Osteoblast (primary cell): ENCODE data around the gene FAM3D. TPM values are rescaled to one million over a fixed set of nuclear protein-coding genes. Genes with fewer than 3 reads are reported as not detected.

Experiments used
- DNase-seq: peaks from one replicate; pipeline ENCODE4 v3.0.0; 2011; ENCODE audit warnings: low spot score, mixed read lengths; ENCODE audit not compliant: insufficient read length; ENCODE audit errors: missing footprints
- H2AFZ ChIP-seq: 2 replicates; pipeline ENCODE4 v1.6.0; 2011; ENCODE audit warnings: mild to moderate bottlenecking, low read length
- H3K27ac ChIP-seq: 2 replicates; pipeline ENCODE4 v1.5.1; 2011; ENCODE audit warnings: mild to moderate bottlenecking, low read depth, low read length, moderate library complexity
- H3K27me3 ChIP-seq: 2 replicates; pipeline ENCODE4 v1.6.0; 2012; ENCODE audit warnings: mild to moderate bottlenecking, control low read depth, inconsistent platforms, low read length, moderate library complexity; ENCODE audit not compliant: insufficient read depth
- H3K36me3 ChIP-seq: 2 replicates; pipeline ENCODE4 v1.5.1; 2011; ENCODE audit warnings: mild to moderate bottlenecking, low read length, control low read depth, moderate library complexity; ENCODE audit not compliant: insufficient read depth
- H3K4me1 ChIP-seq: 2 replicates; pipeline ENCODE4 v1.5.1; 2011; ENCODE audit warnings: mild to moderate bottlenecking, low read length, control low read depth, moderate library complexity; ENCODE audit not compliant: insufficient read depth
- H3K4me2 ChIP-seq: 2 replicates; pipeline ENCODE4 v1.6.0; 2011; ENCODE audit warnings: mild to moderate bottlenecking, low read length; ENCODE audit not compliant: insufficient read depth
- H3K4me3 ChIP-seq: fragments of 200-600 bp; sonication (generic); 3 replicates; pipeline ENCODE4 v1.5.1; 2012; ENCODE audit warnings: mild to moderate bottlenecking, low read length, inconsistent platforms; ENCODE audit not compliant: insufficient read depth
- H3K79me2 ChIP-seq: 2 replicates; pipeline ENCODE4 v1.6.0; 2012; ENCODE audit warnings: mild to moderate bottlenecking, low read length, control low read depth, inconsistent platforms; ENCODE audit not compliant: insufficient read depth
- H3K9me3 ChIP-seq: 2 replicates; pipeline ENCODE4 v1.5.1; 2011; ENCODE audit warnings: low read depth, low read length, control low read depth
- H4K20me1 ChIP-seq: 2 replicates; pipeline ENCODE4 v1.6.0; 2012; ENCODE audit warnings: mild to moderate bottlenecking, low read length, control low read depth; ENCODE audit not compliant: insufficient read depth
- CTCF ChIP-seq: IDR thresholded peaks from 2 replicates; pipeline ENCODE4 v1.5.1; 2011; ENCODE audit warnings: mild to moderate bottlenecking, low read depth, low read length, moderate library complexity; ENCODE audit errors: extremely low read depth
- total RNA-seq: library from RNA; depleted of rRNA; stranded (reverse); fragments of >200 nt; gene quantifications from 2 replicates; pipeline ENCODE4 v1.2.3, GENCODE V29; 2012

FAM3D gene
- total RNA-seq, 1 donor: not detected

GRCh38 chr3:58683001-58683458, 16.5 kb upstream of the FAM3D start:
- H2AFZ ChIP-seq: no peak overlapping the region
- H3K4me3 ChIP-seq: no peak overlapping the region
- no peak overlapping the region for H3K4me2 ChIP-seq
- peaks cover 25% of the 10 kb centered on the region for H3K27me3 ChIP-seq
- no peaks in the 10 kb centered on the region for H4K20me1 ChIP-seq
- DNase-seq: no peak
- H3K27ac ChIP-seq: no peak overlapping the region
- TF ChIP-seq CTCF: no peak
- no peaks in the 10 kb centered on the region for H3K4me1 ChIP-seq
- no peaks in the 10 kb centered on the region for H3K9me3 ChIP-seq
- no peaks in the 10 kb centered on the region for H3K79me2 ChIP-seq
- H3K36me3 ChIP-seq: no peaks in the 10 kb centered on the region

- no peak for DNase-seq
- H3K27me3 ChIP-seq: peaks cover 25% of the 10 kb centered on the region
- no peak overlapping the region for H3K4me3 ChIP-seq
- no peak overlapping the region for H2AFZ ChIP-seq
- no peak overlapping the region for H3K27ac ChIP-seq
- no peaks in the 10 kb centered on the region for H3K9me3 ChIP-seq
- no peaks in the 10 kb centered on the region for H3K79me2 ChIP-seq
- no peaks in the 10 kb centered on the region for H3K36me3 ChIP-seq
- H3K4me1 ChIP-seq: no peaks in the 10 kb centered on the region
- TF ChIP-seq CTCF: no peak
- H4K20me1 ChIP-seq: no peaks in the 10 kb centered on the region
- no peak overlapping the region for H3K4me2 ChIP-seq
These were observed 15.3 kb upstream of the FAM3D start for GRCh38 chr3:58681863-58682262.

GRCh38 chr3:58680879-58681525, 14.4 kb upstream of the FAM3D start:
- Histone ChIP-seq H3K27ac (no peak overlapping the region), H3K4me1 (no peaks in the 10 kb centered on the region), H3K36me3 (no peaks in the 10 kb centered on the region), H2AFZ (no peak overlapping the region), H3K9me3 (no peaks in the 10 kb centered on the region), H3K27me3 (peaks cover 25% of the 10 kb centered on the region), H4K20me1 (no peaks in the 10 kb centered on the region), H3K4me3 (no peak overlapping the region), H3K79me2 (no peaks in the 10 kb centered on the region), H3K4me2 (no peak overlapping the region)
- TF ChIP-seq CTCF: no peak
- DNase-seq: no peak

GRCh38 chr3:58679974-58680666, 13.5 kb upstream of the FAM3D start:
- H2AFZ ChIP-seq: no peak overlapping the region
- no peaks in the 10 kb centered on the region for H3K36me3 ChIP-seq
- no peaks in the 10 kb centered on the region for H4K20me1 ChIP-seq
- peaks cover 25% of the 10 kb centered on the region for H3K27me3 ChIP-seq
- H3K4me3 ChIP-seq: no peak overlapping the region
- H3K4me1 ChIP-seq: no peaks in the 10 kb centered on the region
- no peaks in the 10 kb centered on the region for H3K79me2 ChIP-seq
- no peak overlapping the region for H3K27ac ChIP-seq
- H3K4me2 ChIP-seq: no peak overlapping the region
- no peak for DNase-seq
- TF ChIP-seq CTCF: no peak
- H3K9me3 ChIP-seq: no peaks in the 10 kb centered on the region
